BJ (cell line): ENCODE data around the gene STRC. TPM values are rescaled to one million over a fixed set of nuclear protein-coding genes. Genes with fewer than 3 reads are reported as not detected.
"Not testable (repeated sequence)": the region's sequence is repeated elsewhere in the genome, so short reads cannot be mapped to it uniquely, and the experiment has no call there.

Experiments used
- CTCF ChIA-PET: fragments of 350-600 bp; formaldehyde crosslinking; extraction: SDS; loops from one replicate; lab custom pipeline; 2021; ENCODE audit warnings: antibody characterized with exemption, inconsistent platforms; lab: Yijun Ruan, JAX
- POLR2A ChIA-PET: fragments of 300-600 bp; sonication (Branson Sonifier 250); formaldehyde crosslinking; extraction: SDS; loops from one replicate; lab custom pipeline; 2021; ENCODE audit warnings: antibody characterized with exemption; lab: Charles Lee
- DNase-seq: peaks from one replicate; pipeline ENCODE4 v3.0.0-alpha.2; 2011; ENCODE audit warnings: low read depth
- H3K27me3 ChIP-seq: 2 replicates; pipeline ENCODE4 v1.6.0; 2011; ENCODE audit warnings: low read length; ENCODE audit not compliant: control insufficient read depth, insufficient read depth
- H3K36me3 ChIP-seq: 2 replicates; pipeline ENCODE4 v1.5.1; 2011; ENCODE audit warnings: low read length; ENCODE audit not compliant: control insufficient read depth, insufficient read depth
- H3K4me3 ChIP-seq: 2 replicates; pipeline ENCODE4 v1.5.1; 2011; ENCODE audit warnings: low read depth, mild to moderate bottlenecking, control low read depth, low read length
- CTCF ChIP-seq: IDR thresholded peaks from 2 replicates; pipeline ENCODE4 v1.5.1; 2011; ENCODE audit warnings: low read depth, mild to moderate bottlenecking, control low read depth, inconsistent platforms, low read length, moderate library complexity; ENCODE audit not compliant: insufficient read depth
- polyA plus RNA-seq: library from polyadenylated mRNA; depleted of rRNA; stranded (reverse); fragments of >200 nt; gene quantifications from 2 replicates; pipeline ENCODE4 v1.2.3, GENCODE V29; 2011; rRNA removed
- small RNA-seq: library from RNA; depleted of rRNA; stranded (forward); fragments of <200 nt; gene quantifications from one replicate; pipeline ENCODE3, GENCODE V24; 2012; ENCODE audit warnings: low replicate concordance, low read depth; ENCODE audit not compliant: insufficient read length

The STRC gene
- polyA plus RNA-seq, 1 experiment: not detected

- CTCF ChIA-PET, DNase-seq, H3K4me3 ChIP-seq, H3K27me3 ChIP-seq, POLR2A ChIA-PET, H3K36me3 ChIP-seq: not testable (repeated sequence)
Measured at GRCh38 chr15:43563793-43564192, 54.8 kb downstream of the STRC start.

GRCh38 chr15:43562753-43563152 is 55.8 kb downstream of the STRC start:
- H3K27me3 ChIP-seq, CTCF ChIA-PET, POLR2A ChIA-PET: not testable (repeated sequence)

GRCh38 chr15:43552986-43553385 is 65.6 kb downstream of the STRC start:
- POLR2A ChIA-PET: interaction anchor here (0.5 kb wide), 1 partner anchor 1288 kb away, joined by 9 read pairs; no protein-coding TSS in a partner anchor
- CTCF ChIA-PET: no interaction called here
- H3K36me3 ChIP-seq: no peaks in the 10 kb centered on the region; the same call in 1 of the 2 replicates
- no peak for TF ChIP-seq CTCF
- no peak overlapping the region for H3K4me3 ChIP-seq
- no peak for DNase-seq
- H3K27me3 ChIP-seq: no peaks in the 10 kb centered on the region

More at GRCh38 chr15:43562753-43563152, 55.8 kb downstream of the STRC start:
- DNase-seq, H3K36me3 ChIP-seq, H3K4me3 ChIP-seq: not testable (repeated sequence)

- no peak for DNase-seq
- POLR2A ChIA-PET: no interaction called here
- no peak for TF ChIP-seq CTCF
- H3K4me3 ChIP-seq: no peak overlapping the region
- H3K27me3 ChIP-seq: no peaks in the 10 kb centered on the region
- CTCF ChIA-PET: no interaction called here
- no peaks in the 10 kb centered on the region; the same call in 1 of the 2 replicates for H3K36me3 ChIP-seq
Measured at GRCh38 chr15:43552256-43552655, 66.3 kb downstream of the STRC start.

- no peak for TF ChIP-seq CTCF
- CTCF ChIA-PET: no interaction called here
- Histone ChIP-seq H3K36me3 (no peaks in the 10 kb centered on the region; the same call in 1 of the 2 replicates), H3K4me3 (no peak overlapping the region), H3K27me3 (no peaks in the 10 kb centered on the region)
- POLR2A ChIA-PET: no interaction called here
- DNase-seq: peak; percentile 74
Measured at GRCh38 chr15:43550527-43551363, 67.9 kb downstream of the STRC start.

Small RNAs within 50 kb of the gene (small RNA-seq; reads per million reads assigned to genes)
- gene PDIA3P2: not detected
- not detected for gene RNU6-554P
- gene RNU6-610P: not detected

Other genes with a start within 250 kb of the STRC start
- 6.4 TPM in 2 replicates for gene ZSCAN29, start 247.8 kb downstream of the STRC start, polyA plus RNA-seq
- 10.2 and 10.3 TPM in 2 replicates for gene TUBGCP4, start 247.7 kb downstream of the STRC start, polyA plus RNA-seq
- 48.3 and 59.9 TPM in 2 replicates for gene TP53BP1, start 125.6 kb downstream of the STRC start, polyA plus RNA-seq
- 32.9 and 54.0 TPM in 2 replicates for gene MAP1A, start 101.2 kb downstream of the STRC start, polyA plus RNA-seq
- gene PPIP5K1, start 28.6 kb downstream of the STRC start, polyA plus RNA-seq: 24.1 and 29.2 TPM in 2 replicates
- gene CKMT1B, start 24.8 kb downstream of the STRC start, polyA plus RNA-seq: 0.12 and 0.25 TPM in 2 replicates
- 1.1 and 1.9 TPM in 2 replicates for gene CATSPER2, start 30.0 kb upstream of the STRC start, polyA plus RNA-seq
- gene CKMT1A, start 75.1 kb upstream of the STRC start, polyA plus RNA-seq: 0.17 TPM in 1 of 2 replicates, not detected in the other
- gene PDIA3, start 127.6 kb upstream of the STRC start, polyA plus RNA-seq: 199 and 425 TPM in 2 replicates
- 1.2 and 2.0 TPM in 2 replicates for gene ELL3, start 158.2 kb upstream of the STRC start, polyA plus RNA-seq
- gene SERF2, start 173.5 kb upstream of the STRC start, polyA plus RNA-seq: 848 and 929 TPM in 2 replicates
- gene SERINC4, start 181.4 kb upstream of the STRC start, polyA plus RNA-seq: 0.04 TPM in 1 of 2 replicates, not detected in the other
- 3.4 and 7.8 TPM in 2 replicates for gene HYPK, start 181.8 kb upstream of the STRC start, polyA plus RNA-seq
- 13.1 and 23.4 TPM in 2 replicates for gene MFAP1, start 205.9 kb upstream of the STRC start, polyA plus RNA-seq
- 1.5 and 3.4 TPM in 2 replicates for gene WDR76, start 208.2 kb upstream of the STRC start, polyA plus RNA-seq